Measurements from ENCODE around the gene H2BK1.

H2BK1 gene

DNA sequence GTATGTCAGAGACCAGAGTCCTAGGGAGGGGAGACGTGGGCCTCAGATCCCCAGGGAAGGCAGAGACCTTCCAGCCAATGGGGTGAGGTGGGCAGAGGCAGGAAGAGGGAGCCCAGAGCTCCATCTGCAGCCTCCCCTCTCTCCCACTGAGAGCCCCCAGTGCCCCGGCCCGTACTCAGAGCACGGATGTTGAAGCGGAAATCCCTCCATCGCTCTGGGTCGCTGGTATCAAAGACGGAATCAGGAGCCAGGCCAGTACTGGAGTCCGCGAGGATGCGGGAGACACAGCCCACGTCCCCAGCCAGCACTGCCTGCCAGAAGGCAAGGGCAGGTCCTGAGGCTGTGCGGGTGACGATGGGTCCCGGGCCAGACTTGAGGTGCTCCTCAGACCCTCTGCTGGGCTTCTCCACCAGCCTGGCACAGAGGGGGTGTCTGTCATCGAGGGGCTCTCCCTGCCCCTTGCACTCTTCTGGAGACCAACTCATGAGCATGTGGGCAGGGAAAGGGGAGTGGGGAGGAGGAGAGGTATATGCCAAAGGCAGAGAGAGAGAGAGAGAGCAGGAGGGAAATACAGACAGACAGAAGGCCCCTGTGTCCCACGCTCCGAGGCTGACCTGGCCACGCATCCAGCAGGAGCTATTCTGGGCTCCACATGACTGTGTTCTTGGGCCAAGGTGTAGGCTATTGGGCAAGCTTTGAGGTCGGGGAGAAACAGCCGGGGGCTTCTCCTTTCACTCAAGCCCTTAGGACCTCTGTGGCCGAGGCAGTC, 23.5 kb downstream of the H2BK1 start, which contains the start of gene ASB10:
Gene ASB10 (minus strand): TSS at position 611 of the 769 bp plus-strand sequence. CDS start 120 bp downstream, at position 491.
- H3K4me1 Mint-ChIP-seq: peaks cover 19% of the 10 kb centered on the region
- no peaks in the 10 kb centered on the region for H3K9me3 Mint-ChIP-seq
- peaks cover 55% of the 10 kb centered on the region for H3K27me3 Mint-ChIP-seq (ENCODE audit: low read depth, poor library complexity)
- H3K4me3 Mint-ChIP-seq: no peak within 1 kb of the TSS
- TF ChIP-seq, protein P1, sequence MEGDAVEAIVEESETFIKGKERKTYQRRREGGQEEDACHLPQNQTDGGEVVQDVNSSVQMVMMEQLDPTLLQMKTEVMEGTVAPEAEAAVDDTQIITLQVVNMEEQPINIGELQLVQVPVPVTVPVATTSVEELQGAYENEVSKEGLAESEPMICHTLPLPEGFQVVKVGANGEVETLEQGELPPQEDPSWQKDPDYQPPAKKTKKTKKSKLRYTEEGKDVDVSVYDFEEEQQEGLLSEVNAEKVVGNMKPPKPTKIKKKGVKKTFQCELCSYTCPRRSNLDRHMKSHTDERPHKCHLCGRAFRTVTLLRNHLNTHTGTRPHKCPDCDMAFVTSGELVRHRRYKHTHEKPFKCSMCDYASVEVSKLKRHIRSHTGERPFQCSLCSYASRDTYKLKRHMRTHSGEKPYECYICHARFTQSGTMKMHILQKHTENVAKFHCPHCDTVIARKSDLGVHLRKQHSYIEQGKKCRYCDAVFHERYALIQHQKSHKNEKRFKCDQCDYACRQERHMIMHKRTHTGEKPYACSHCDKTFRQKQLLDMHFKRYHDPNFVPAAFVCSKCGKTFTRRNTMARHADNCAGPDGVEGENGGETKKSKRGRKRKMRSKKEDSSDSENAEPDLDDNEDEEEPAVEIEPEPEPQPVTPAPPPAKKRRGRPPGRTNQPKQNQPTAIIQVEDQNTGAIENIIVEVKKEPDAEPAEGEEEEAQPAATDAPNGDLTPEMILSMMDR (IDR thresholded peaks at IDR 0.05): no peak
- no peak for DNase-seq
- H3K36me3 Mint-ChIP-seq (ENCODE audit: low read depth): no peaks in the 10 kb centered on the region
- H3K27ac Mint-ChIP-seq: peak within 1 kb of the TSS; percentile 22

DNA sequence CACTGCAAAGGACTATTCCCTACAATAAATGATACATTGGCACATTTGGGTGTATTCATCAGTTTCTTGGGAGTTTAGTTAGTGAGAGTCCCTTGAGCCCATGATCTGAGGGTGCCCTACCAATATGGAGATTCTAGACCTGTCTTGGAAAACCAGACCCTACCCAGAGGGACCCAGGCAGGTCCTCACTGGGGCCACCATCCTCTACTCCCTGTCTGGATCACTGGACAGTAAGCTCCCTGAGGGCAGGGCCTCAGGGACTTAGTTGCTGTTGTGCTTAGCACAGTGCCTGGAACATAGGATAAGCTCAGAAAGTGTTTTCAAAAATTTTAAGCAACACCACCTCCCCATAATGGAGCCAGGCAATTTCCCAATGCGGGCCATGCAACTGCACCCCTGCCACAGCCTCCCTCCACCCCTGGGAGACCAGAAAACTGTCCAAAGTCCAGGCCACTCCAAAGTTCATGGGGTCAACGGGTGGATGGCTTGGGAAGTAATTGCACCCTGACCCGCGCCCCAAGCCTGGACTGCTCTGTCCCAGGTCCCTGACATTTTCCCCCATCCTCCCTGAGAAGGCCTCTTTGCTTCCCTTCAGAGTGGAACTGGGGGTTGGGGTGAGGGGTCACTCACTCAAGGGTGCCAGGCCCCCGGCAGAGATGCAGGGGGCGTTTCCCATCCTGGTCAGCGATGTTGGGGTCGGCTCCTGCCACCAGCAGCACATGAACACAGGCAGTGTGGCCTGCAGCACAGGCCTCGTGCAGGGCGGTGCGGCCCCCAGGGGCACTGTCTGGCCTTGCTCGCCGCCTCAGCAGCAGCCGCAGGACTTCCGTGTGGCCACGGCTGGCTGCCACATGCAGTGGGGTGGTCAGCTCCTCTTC, 24.3 kb downstream of the H2BK1 start:
- H3K4me3 Mint-ChIP-seq: no peak overlapping the region
- H3K9me3 Mint-ChIP-seq: no peaks in the 10 kb centered on the region
- H3K36me3 Mint-ChIP-seq (ENCODE audit: low read depth): no peaks in the 10 kb centered on the region
- no peak overlapping the region for H3K27ac Mint-ChIP-seq
- no peak for DNase-seq
- H3K4me1 Mint-ChIP-seq: peaks cover 19% of the 10 kb centered on the region
- TF ChIP-seq, protein P1 (IDR thresholded peaks at IDR 0.05): no peak
- peaks cover 56% of the 10 kb centered on the region for H3K27me3 Mint-ChIP-seq (ENCODE audit: low read depth, poor library complexity)

DNA sequence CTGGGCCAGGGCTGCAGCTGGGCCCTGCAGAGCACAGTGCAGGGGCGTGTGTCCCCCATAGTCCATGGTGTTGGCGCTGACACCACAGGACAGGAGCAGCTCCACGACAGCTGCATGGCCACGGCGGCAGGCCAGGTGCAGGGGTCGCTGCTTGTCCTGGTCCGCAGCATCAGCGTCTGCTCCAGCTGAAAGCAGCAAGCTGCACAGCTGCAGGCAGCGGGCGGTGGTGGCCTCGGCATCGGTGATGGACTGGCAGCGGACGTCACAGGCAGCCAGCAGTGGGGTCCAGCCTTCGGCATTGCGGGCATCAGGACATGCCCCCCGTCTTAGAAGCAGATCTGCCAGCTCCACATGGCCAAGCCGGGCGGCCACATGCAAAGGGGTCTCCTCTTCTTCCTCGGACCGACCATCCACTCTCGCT, 29.3 kb downstream of the H2BK1 start:
- TF ChIP-seq, protein P1 (IDR thresholded peaks at IDR 0.05): no peak
- Mint-ChIP-seq H3K9me3 (no peaks in the 10 kb centered on the region), H3K4me1 (peaks cover 5% of the 10 kb centered on the region), H3K4me3 (no peak overlapping the region), H3K27ac (no peak overlapping the region), H3K27me3 (ENCODE audit: low read depth, poor library complexity) (peaks cover 74% of the 10 kb centered on the region), H3K36me3 (ENCODE audit: low read depth) (no peaks in the 10 kb centered on the region)
- no peak for DNase-seq

DNA sequence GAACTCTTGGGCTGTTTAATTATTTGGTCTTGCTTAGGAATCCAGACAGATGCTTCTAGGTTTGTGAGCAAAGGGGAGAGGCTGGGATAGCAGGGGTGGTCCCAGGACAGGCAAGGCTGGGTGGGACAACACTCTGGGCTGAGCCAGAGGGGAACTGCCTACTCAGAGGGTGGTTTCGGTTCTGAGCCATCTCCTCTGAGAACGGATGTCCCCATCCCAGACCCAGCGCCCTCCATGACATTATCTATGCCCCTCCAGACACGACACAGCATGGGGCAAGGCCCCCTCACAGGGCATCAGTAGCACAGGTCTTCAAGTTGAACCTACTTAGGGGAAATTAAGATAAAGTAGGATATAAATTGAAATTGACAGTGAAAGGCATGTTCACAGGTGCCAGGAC, 30.3 kb downstream of the H2BK1 start:
- Mint-ChIP-seq H3K27ac (no peak overlapping the region), H3K9me3 (peaks cover 5% of the 10 kb centered on the region), H3K36me3 (ENCODE audit: low read depth) (no peaks in the 10 kb centered on the region), H3K4me1 (peaks cover 11% of the 10 kb centered on the region), H3K4me3 (no peak overlapping the region), H3K27me3 (ENCODE audit: low read depth, poor library complexity) (peaks cover 85% of the 10 kb centered on the region)
- TF ChIP-seq, protein P1 (IDR thresholded peaks at IDR 0.05): no peak
- DNase-seq: no peak

DNA sequence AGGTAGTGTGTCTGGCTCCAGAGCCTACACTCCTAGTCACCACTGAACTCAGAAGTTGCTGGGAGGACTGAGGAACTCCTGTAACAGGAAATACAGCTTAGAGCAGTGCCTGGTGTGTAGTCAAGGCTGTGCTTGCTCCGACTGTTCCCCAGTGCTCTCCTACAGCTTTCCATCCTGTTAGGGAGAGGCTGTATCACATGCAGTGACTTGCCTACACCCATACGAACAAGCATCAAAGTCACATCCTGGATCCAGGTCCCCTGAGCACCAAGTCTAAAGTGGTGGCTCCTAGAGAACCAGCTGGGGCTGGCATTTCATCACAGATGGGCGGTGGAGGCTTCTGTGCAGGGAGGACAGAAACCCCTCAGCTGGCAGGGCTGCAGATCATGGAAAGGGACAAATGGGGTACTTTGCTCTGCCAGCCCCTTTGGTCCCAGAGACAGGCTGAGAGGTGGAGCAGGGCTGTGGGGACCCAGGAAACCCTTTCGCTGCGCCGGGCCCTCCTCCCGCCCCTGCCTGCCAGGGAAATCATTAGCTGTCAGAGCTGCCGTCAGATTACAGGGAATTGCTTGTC, 30.9 kb downstream of the H2BK1 start:
- Mint-ChIP-seq H3K4me1 (peaks cover 13% of the 10 kb centered on the region), H3K27ac (no peak overlapping the region), H3K4me3 (no peak overlapping the region), H3K9me3 (peaks cover 10% of the 10 kb centered on the region), H3K36me3 (ENCODE audit: low read depth) (no peaks in the 10 kb centered on the region), H3K27me3 (ENCODE audit: low read depth, poor library complexity) (peaks cover 87% of the 10 kb centered on the region)
- no peak for DNase-seq
- TF ChIP-seq, protein P1 (IDR thresholded peaks at IDR 0.05): no peak

Data from nephron progenitor cell (in vitro differentiated cells).